GM18508 (cell line): Measurements from ENCODE around the gene LYPD3.
"Not testable (repeated sequence)": the region's sequence is repeated elsewhere in the genome, so short reads cannot be mapped to it uniquely, and the experiment has no call there.

Experiments
- ATAC-seq: cut with Tn5 transposase; IDR thresholded peaks from one replicate; pipeline ENCODE4 v1.9.1; 2021; ENCODE audit warnings: moderate number of reproducible peaks; ENCODE audit not compliant: insufficient read depth, unreplicated experiment

Gene LYPD3

GRCh38 chr19:43438291-43439031, 26.9 kb downstream of the LYPD3 start:
- no peak for ATAC-seq

DNA sequence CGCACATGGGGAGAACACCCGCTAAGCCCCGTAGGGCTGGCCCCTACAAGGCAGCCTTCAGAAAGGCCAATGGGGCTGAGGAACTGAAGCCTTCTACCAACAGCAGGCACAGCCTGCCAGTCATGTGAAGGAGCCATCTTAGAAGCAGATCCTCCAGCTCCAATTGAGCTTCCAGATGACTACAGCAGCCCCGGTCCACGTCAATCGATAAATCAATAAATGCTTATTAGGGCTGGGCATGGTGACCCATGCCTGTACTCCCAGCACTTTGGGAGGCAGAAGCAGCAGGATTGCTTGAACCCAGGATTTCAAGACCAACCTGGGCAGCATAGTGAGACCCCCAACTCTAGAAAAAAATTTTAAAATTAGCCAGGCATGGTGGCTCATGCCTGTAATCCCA, 27.7 kb downstream of the LYPD3 start:
- no peak for ATAC-seq

DNA sequence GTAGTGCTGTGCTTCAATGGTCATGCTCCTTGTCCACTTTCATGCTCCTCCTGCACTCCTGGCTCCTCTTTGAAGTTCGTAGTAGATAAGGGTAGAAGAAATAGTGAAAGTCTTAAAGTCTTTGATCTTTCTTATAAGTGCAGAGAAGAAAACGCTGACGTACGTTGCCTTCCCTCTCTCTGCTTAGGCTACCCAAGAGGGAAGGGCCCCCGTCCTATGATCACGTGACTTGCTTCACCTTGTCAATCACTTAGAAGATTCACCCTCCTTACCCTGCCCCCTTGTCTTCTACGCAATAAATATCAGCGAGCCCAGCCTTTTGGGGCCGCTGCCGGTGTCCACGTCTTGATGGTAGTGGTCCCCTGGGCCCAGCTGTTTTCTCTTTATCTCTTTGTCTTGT, 28.1 kb downstream of the LYPD3 start:
- not testable (repeated sequence) for ATAC-seq

- ATAC-seq = no peak
These were observed 29.6 kb downstream of the LYPD3 start for GRCh38 chr19:43435775-43436174.

DNA sequence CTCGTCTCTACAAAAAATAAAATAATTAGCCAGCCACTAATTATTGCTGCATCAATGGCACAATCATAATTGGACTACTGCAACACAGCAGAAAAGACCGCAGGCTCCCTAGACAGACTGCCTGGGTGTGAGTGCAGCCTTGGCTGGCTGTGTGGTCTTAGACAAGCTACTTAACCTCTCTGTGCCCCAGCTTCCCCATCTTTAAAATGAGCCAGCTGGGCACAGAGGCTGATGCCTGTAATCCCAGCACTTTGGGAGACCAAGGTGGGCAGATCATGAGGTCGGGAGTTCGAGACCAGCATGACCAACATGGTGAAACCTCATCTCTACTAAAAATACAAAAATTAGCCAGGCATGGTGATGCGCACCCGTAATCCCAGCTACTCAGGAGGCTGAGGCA, 31.7 kb downstream of the LYPD3 start:
- ATAC-seq = no peak

- no peak for ATAC-seq
These were observed 32.1 kb downstream of the LYPD3 start for GRCh38 chr19:43433358-43433673.

GRCh38 chr19:43430976-43431375, 34.4 kb downstream of the LYPD3 start:
- no peak for ATAC-seq

DNA sequence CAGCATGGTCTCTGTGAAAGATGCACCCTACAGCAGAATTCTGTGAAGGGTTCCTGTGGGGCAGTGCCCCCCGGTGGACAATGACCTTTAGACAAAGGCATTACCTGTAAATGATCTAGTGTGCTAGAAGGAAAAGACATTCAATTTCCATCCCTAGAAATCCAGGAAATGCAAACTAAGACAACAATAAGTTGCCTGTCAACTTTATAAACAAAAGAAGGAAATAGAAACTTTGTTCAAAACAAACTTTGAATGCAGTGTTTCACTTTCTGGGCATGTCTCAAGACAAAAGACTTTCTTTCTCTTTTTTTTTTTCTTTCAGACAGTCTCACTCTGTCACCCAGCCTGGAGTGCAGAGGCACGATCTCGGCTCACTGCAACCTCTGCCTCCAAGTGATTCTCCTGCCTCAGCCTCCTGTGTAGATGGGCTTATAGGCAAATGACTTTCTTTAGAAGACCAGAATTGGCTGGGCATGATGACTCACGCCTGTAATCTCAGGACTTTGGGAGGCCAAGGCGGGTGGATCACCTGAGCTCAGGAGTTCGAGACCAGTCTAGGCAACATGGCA, 35.2 kb downstream of the LYPD3 start:
- ATAC-seq = no peak

- ATAC-seq = no peak
These were observed 36.0 kb downstream of the LYPD3 start for GRCh38 chr19:43429395-43429794.

- ATAC-seq = no peak
These were observed 39.6 kb downstream of the LYPD3 start for GRCh38 chr19:43425567-43426392.

GRCh38 chr19:43423779-43424178, 41.6 kb downstream of the LYPD3 start:
- ATAC-seq = no peak

GRCh38 chr19:43422689-43423066, 42.7 kb downstream of the LYPD3 start:
- ATAC-seq = no peak

DNA sequence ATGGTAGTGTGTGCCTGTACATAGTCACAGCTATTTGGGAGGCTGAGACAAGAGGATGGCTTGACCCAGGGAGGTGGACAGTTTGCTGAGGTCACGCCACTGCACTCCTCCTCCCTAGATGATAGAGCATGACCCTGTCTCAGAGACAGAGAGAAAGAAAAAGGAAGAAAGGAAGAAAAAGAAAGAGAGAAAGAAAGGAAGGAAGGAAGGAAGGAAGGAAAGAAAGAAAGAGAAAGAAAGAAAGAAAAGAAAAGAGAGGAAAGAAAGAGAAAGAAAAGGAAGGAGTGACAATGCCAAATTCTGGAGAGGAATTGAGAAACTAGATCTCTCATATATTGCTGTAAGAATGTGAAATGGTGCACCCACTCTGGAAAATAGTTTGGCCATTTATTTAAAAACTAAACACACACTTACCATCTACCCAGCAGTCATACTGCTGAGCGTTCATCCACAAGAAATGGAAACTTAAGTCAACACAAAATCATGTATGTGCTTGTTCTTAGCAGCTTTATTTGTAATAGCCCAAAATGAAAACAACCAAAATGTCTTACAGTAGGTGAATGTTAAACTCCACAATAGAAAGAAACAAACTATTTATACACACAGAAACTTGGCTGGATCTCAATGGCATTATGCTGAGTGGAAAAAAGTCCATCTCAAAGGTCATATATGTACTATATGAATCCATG, 43.3 kb downstream of the LYPD3 start:
- ATAC-seq = no peak

DNA sequence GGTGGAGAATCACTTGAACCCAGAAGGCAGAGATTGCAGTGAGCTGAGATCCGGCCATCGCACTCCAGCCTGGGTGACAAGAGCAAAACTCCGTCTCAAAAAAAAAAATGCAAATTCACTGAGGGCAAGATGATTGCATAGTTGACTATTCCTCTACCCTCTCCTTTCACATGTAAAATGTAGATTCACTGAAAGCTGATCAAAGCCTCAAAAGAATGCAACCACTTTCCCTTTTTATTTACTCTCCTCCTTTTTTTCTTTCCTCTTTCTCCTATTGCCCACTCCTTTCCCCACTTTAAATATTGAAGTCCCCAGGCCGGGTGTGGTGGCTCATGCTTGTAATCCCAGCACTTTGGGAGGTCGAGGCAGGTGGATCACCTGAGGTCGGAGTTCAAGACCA, 44.5 kb downstream of the LYPD3 start:
- ATAC-seq = no peak

DNA sequence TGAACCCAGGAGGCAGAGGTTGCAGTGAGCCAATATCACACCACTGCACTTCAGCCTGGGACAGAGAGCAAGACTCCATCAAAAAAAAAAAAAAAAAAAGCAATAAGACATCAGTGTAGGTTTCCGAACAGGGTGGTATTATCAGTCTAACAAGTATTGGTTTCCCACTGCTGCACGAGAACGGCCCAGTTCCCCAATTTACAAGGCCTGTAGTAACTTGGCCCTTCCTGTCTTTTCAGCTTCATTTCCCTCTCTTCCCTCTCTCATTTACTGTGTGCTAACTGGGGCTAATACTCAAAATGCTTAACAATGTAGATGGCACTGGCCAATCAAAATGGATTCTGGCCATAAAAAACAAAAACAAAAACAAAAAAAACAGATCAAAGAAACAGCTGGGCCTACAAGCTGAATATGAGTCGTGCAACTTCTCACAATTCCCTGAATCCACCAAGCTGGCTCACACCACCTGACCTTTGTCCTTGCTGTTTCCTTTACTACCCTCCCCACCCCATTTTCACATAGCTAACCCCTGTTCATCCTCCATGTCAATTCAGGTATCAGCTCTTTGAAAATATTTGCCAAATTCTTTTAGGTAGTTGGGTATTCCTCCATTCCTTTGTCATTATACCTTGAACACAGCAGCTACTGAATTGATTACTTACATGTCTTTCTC, 48.3 kb downstream of the LYPD3 start:
- no peak for ATAC-seq

DNA sequence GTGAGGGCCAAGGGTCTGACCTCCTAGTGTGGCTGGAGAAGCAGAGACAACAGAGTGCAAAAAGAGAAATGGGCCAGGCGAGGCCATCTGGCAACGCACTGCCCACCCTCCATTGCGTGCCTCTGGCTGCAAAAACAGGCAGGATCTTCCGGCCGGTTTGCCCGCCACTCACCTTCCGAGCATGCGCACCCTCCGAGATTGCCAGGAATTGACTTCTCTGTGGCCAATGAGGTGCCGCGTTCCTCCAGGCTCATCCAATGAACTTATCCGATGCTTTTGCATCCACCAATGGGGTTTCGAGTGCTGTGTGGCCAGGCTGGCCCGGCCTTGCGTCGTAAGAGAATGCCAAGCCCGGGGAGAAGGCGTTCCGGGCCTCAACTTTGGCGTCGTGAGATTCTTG, 50.9 kb downstream of the LYPD3 start, which contains the start of gene TEX101:
TEX101 (plus strand) TSS at position 337 of the 400 bp plus-strand sequence. CDS start 1,030 bp downstream, outside the sequence.
- no peak for ATAC-seq

DNA sequence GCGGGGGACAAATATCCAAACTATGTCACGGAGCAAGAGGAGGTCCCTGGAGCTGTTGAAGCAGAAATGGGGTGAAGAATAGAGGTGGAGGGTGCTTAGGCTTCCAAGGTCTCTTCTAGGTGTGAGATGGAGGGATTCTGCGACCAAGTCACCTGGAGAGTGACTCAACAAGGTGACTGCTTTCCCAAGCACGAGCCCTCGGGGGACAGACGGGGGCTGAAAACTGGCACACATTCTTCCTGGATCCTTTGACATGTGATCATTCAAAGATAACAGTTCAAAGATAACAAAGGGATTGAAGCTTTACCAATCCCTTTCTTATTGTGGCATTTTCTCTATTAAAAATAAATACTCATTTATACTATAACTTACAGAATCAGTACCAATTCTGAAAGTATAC, 53.0 kb downstream of the LYPD3 start:
- ATAC-seq = no peak
